IMR-90 (cell line): ENCODE data around the gene TGFBI. TPM values are rescaled to one million over a fixed set of nuclear protein-coding genes. Genes with fewer than 3 reads are reported as not detected.

ENCODE experiments used
- ATAC-seq: fragments of 200-7000 bp; cut with Tn5 transposase; 2 replicates; pipeline ENCODE4 v1.9.1; 2020; ENCODE audit warnings: low read depth, mild to moderate bottlenecking, moderate library complexity
- BruUV-seq: library from RNA; stranded (reverse); fragments of 400-500 nt; replicated peaks from 2 replicates; lab custom pipeline; 2021; lab: Mats Ljungman, UMichigan
- CTCF ChIA-PET: fragments of 300-600 bp; formaldehyde crosslinking; extraction: SDS; loops from one replicate; lab custom pipeline; 2021; ENCODE audit warnings: antibody characterized with exemption; lab: Yijun Ruan, JAX
- POLR2A ChIA-PET: fragments of 300-600 bp; sonication (Branson Sonifier 250); formaldehyde crosslinking; loops from one replicate; lab custom pipeline; 2022; ENCODE audit warnings: antibody characterized with exemption; ENCODE audit not compliant: unreplicated experiment; lab: Charles Lee
- DNase-seq: peaks from one replicate; pipeline ENCODE4 v3.0.0; 2013
- H2AFZ ChIP-seq: replicated peaks from 2 replicates; pipeline ENCODE3; 2013; ENCODE audit warnings: low read length, mild to moderate bottlenecking; ENCODE audit not compliant: poor library complexity
- H2AK5ac ChIP-seq: 2 replicates; pipeline ENCODE4 v1.6.1; 2013; ENCODE audit warnings: low read depth, low read length, inconsistent platforms
- H2AK9ac ChIP-seq: replicated peaks from 2 replicates; pipeline ENCODE3; 2013; ENCODE audit warnings: mild to moderate bottlenecking, low read depth, low read length, moderate library complexity; ENCODE audit not compliant: poor library complexity
- H2BK120ac ChIP-seq: 2 replicates; pipeline ENCODE4 v1.6.1; 2013; ENCODE audit warnings: low read depth, low read length, inconsistent platforms
- H2BK15ac ChIP-seq: 3 replicates; pipeline ENCODE4 v1.6.1; 2013; ENCODE audit warnings: low read depth, low read length, inconsistent platforms
- H2BK20ac ChIP-seq: 2 replicates; pipeline ENCODE4 v1.6.1; 2013; ENCODE audit warnings: low read depth, mild to moderate bottlenecking, inconsistent platforms, low read length, moderate library complexity
- H2BK5ac ChIP-seq: 2 replicates; pipeline ENCODE4 v1.6.1; 2013; ENCODE audit warnings: mild to moderate bottlenecking, low read depth, low read length, inconsistent platforms; ENCODE audit not compliant: poor library complexity, severe bottlenecking
- H3K14ac ChIP-seq: replicated peaks from 2 replicates; pipeline ENCODE4 v1.6.1; 2013; ENCODE audit warnings: low read depth, low read length, inconsistent platforms
- H3K18ac ChIP-seq: 2 replicates; pipeline ENCODE4 v1.6.1; 2013; ENCODE audit warnings: low read depth, low read length, control low read depth
- H3K23ac ChIP-seq: 2 replicates; pipeline ENCODE4 v1.6.1; 2013; ENCODE audit warnings: low read depth, low read length, inconsistent platforms
- H3K27ac ChIP-seq: 2 replicates; pipeline ENCODE4 v1.5.1; 2013; ENCODE audit warnings: mild to moderate bottlenecking, control low read depth, low read length; ENCODE audit not compliant: insufficient read depth
- H3K27me3 ChIP-seq: 2 replicates; pipeline ENCODE4 v1.6.1; 2013; ENCODE audit warnings: low read length; ENCODE audit not compliant: control insufficient read depth, insufficient read depth
- H3K36me3 ChIP-seq: 2 replicates; pipeline ENCODE4 v1.6.1; 2013; ENCODE audit warnings: low read length, mixed read lengths; ENCODE audit not compliant: control insufficient read depth, insufficient read depth
- H3K4ac ChIP-seq: 2 replicates; pipeline ENCODE4 v1.6.1; 2013; ENCODE audit warnings: low read depth, low read length, inconsistent platforms
- H3K4me1 ChIP-seq: 2 replicates; pipeline ENCODE4 v1.6.1; 2013; ENCODE audit warnings: low read length, mixed read lengths; ENCODE audit not compliant: control insufficient read depth, insufficient read depth
- H3K4me2 ChIP-seq: 2 replicates; pipeline ENCODE4 v1.6.1; 2013; ENCODE audit warnings: low read depth, mild to moderate bottlenecking, control low read depth, low read length, moderate library complexity
- H3K4me3 ChIP-seq: 2 replicates; pipeline ENCODE4 v1.5.1; 2013; ENCODE audit warnings: low read depth, mild to moderate bottlenecking, control low read depth, low read length, moderate library complexity; ENCODE audit not compliant: insufficient read depth
- H3K56ac ChIP-seq: 2 replicates; pipeline ENCODE4 v1.6.1; 2013; ENCODE audit warnings: low read length, inconsistent platforms; ENCODE audit not compliant: insufficient read depth; ENCODE audit errors: extremely low read depth
- H3K79me1 ChIP-seq, 2 experiments: 2 replicates each; pipeline ENCODE4 v1.6.1; 2013; ENCODE audit warnings: low read length in 2 of 2, inconsistent platforms in 1 of 2, low read depth in 1 of 2
- H3K9ac ChIP-seq: 2 replicates; pipeline ENCODE4 v1.6.1; 2013; ENCODE audit warnings: low read depth, low read length, control low read depth
- H3K9me1 ChIP-seq: 2 replicates; pipeline ENCODE4 v1.6.1; 2013; ENCODE audit warnings: low read length, inconsistent platforms; ENCODE audit not compliant: insufficient read depth
- H3K9me3 ChIP-seq: 2 replicates; pipeline ENCODE4 v1.6.1; 2013; ENCODE audit warnings: low read length; ENCODE audit not compliant: control insufficient read depth, insufficient read depth
- H4K20me1 ChIP-seq: 2 replicates; pipeline ENCODE4 v1.6.1; 2013; ENCODE audit warnings: low read length, inconsistent platforms; ENCODE audit not compliant: insufficient read depth
- H4K5ac ChIP-seq: 2 replicates; pipeline ENCODE4 v1.6.1; 2013; ENCODE audit warnings: mild to moderate bottlenecking, low read depth, low read length, control low read depth
- H4K8ac ChIP-seq, 2 experiments: 2 replicates each; pipeline ENCODE4 v1.6.1; 2013; ENCODE audit warnings: low read depth in 2 of 2, low read length in 2 of 2, control low read depth in 1 of 2, inconsistent platforms in 1 of 2
- H4K91ac ChIP-seq: 2 replicates; pipeline ENCODE4 v1.6.1; 2013; ENCODE audit warnings: low read depth, low read length, inconsistent platforms; ENCODE audit not compliant: insufficient read depth
- RCOR1 ChIP-seq: IDR thresholded peaks from 2 replicates; pipeline ENCODE4 v1.6.1; 2012; ENCODE audit warnings: mild to moderate bottlenecking, low read length, improper control_type of control experiment; ENCODE audit not compliant: insufficient replicate concordance
- RFX5 ChIP-seq: IDR thresholded peaks from 2 replicates; pipeline ENCODE4 v1.8.0; 2012; ENCODE audit warnings: low read depth, mild to moderate bottlenecking, low read length, moderate library complexity
- SMC3 ChIP-seq: fragments of 150-350 bp; IDR thresholded peaks from 2 replicates; pipeline ENCODE4 v1.6.1; 2016; ENCODE audit warnings: low read depth, mild to moderate bottlenecking, antibody characterized with exemption, low read length, moderate library complexity
- WGBS, 2 experiments: methylation state at CpG; one replicate each; pipeline versions ENCODE4 v1.1.5 to v1.1.7; 2013; ENCODE audit warnings: missing lambda C conversion rate in 2 of 2; ENCODE audit not compliant: insufficient read length in 1 of 2; ENCODE audit errors: extremely low coverage in 2 of 2; 5-methylcytosine and 5-hydroxymethylcytosine counted together
- dilution Hi-C: fragments of 300-500 bp; cut with HindIII; formaldehyde crosslinking; loops from one replicate; pipeline ENCODE4 v1.14.3; 2018; ENCODE audit warnings: low sequenced_read_pairs; ENCODE audit not compliant: unreplicated experiment
- in situ Hi-C: fragments of 300-500 bp; cut with MboI; formaldehyde crosslinking; loops from 3 replicates; pipeline ENCODE4 v1.14.3; 2019; ENCODE audit warnings: low sequenced_read_pairs, inconsistent platforms, mixed read lengths
- intact Hi-C: fragments of 100-400 bp; cut with micrococcal nuclease; formaldehyde crosslinking; loops from 2 replicates; pipeline ENCODE4 v1.10.0; 2022
- polyA plus RNA-seq, 3 experiments: library from polyadenylated mRNA; depleted of rRNA; stranded (reverse); fragments of >200 nt; gene quantifications; 2 replicates each; pipeline ENCODE4 v1.2.3, GENCODE V29; 2012; ENCODE audit warnings: low replicate concordance in 1 of 3
- total RNA-seq: library from RNA; depleted of rRNA; stranded (reverse); fragments of >200 nt; gene quantifications from 2 replicates; pipeline ENCODE4 v1.2.3, GENCODE V29; 2012
- TF ChIP-seq, protein P1 (sequence below): fragments of 150-350 bp; IDR thresholded peaks from 2 replicates; pipeline ENCODE4 v1.6.1; 2017; ENCODE audit warnings: mild to moderate bottlenecking, antibody characterized with exemption, low read length, low read depth

The TGFBI gene
- total and polyA plus RNA-seq, 2 of the 4 experiments (the other 2 are of a cell fraction), result 618 to 1,551 TPM

DNA sequence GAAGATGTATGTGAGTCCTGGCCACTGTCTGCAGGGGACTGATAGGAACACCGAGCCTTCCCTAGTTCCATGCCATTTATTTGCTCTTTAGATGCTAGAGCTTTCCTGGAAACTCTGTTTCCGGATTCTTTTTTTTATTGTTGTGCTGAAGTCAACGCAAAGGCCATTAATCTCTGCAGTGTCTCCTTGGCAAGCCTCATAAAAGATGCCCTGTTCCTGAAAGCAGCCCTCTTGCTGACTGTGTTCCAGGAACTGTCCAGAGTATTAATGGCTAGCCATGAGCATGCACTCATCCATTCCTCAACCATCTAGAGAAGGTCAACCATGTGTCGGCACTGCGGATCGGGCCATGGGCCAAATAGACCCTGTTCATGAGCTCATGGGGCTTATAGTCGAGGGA lies 61.0 kb downstream of the TGFBI start:
- Histone ChIP-seq H3K4me2 (no peak overlapping the region), H2AFZ (no peak overlapping the region), H3K27ac (no peak overlapping the region), H3K27me3 (peaks cover 2% of the 10 kb centered on the region; the same call in 1 of the 2 replicates), H3K9ac (no peak overlapping the region), H3K14ac (no peak overlapping the region), H3K23ac (no peak overlapping the region), H4K5ac (no peak overlapping the region), H2BK5ac (no peak overlapping the region), H2BK120ac (no peak overlapping the region), H4K20me1 (no peaks in the 10 kb centered on the region), H2AK5ac (no peak overlapping the region), H2BK20ac (no peak overlapping the region), H2AK9ac (no peak overlapping the region), H3K4me1 (peaks cover 2% of the 10 kb centered on the region; the same call in 1 of the 2 replicates), H4K8ac (no peak overlapping the region), H3K9me3 (no peaks in the 10 kb centered on the region), H3K9me1 (no peaks in the 10 kb centered on the region), H3K36me3 (no peaks in the 10 kb centered on the region), H2BK15ac (no peak overlapping the region), H4K91ac (no peak overlapping the region), H3K79me1 (no peaks in the 10 kb centered on the region), H3K56ac (no peak overlapping the region), H3K4ac (no peak overlapping the region), H3K4me3 (no peak overlapping the region), H3K18ac (no peak overlapping the region)
- ATAC-seq, result no peak
- dilution Hi-C loops (no loop called here), in situ Hi-C loops (loop anchor here (10.0 kb wide), 1 partner anchor 85 kb away; no protein-coding TSS in a partner anchor), intact Hi-C loops (no loop called here)
- no TSS peak for BruUV-seq
- CTCF ChIA-PET, result no interaction called here
- TF ChIP-seq, protein P1, sequence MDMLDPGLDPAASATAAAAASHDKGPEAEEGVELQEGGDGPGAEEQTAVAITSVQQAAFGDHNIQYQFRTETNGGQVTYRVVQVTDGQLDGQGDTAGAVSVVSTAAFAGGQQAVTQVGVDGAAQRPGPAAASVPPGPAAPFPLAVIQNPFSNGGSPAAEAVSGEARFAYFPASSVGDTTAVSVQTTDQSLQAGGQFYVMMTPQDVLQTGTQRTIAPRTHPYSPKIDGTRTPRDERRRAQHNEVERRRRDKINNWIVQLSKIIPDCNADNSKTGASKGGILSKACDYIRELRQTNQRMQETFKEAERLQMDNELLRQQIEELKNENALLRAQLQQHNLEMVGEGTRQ, result no peak
- TF ChIP-seq RCOR1, result no peak
- TF ChIP-seq RFX5, result no peak
- no peak for TF ChIP-seq SMC3
- POLR2A ChIA-PET, result no interaction called here
- 25% methylated on average over 3 of the region's 7 CpGs; no CpG with 5 or more reads in 1 of the 2 experiments for WGBS, 2 experiments
- no peak for DNase-seq
